ENCODE results near the gene GNG12. TPM values are rescaled to one million over a fixed set of nuclear protein-coding genes. Genes with fewer than 3 reads are reported as not detected.

Gene GNG12
- total and polyA plus RNA-seq, 2 donors from 2014 or later: 46.1 to 89.3 TPM

- intact Hi-C loops (cut with DNase I): loop anchor here (10.0 kb wide), 2 partner anchors 66 to 216 kb away; partner anchors contain the start of gene GADD45A
- TF ChIP-seq CTCF (IDR thresholded peaks at IDR 0.05; ENCODE audit: borderline replicate concordance, extremely low read depth, insufficient read depth): no peak
- Histone ChIP-seq H3K9ac (ENCODE audit: low read length in 3 of 3) (peak overlapping the region in 1 of 3 donors; percentile 38), H3K27ac (ENCODE audit: low read depth in 2 of 2, low read length in 2 of 2) (peak overlapping the region; percentile 79 to 91), H3K9me3 (ENCODE audit: control insufficient read depth in 2 of 3, insufficient read depth in 1 of 3, low read length in 3 of 3) (no peaks in the 10 kb centered on the region), H3K4me3 (ENCODE audit: low read length in 3 of 3) (no peak overlapping the region), H3K36me3 (ENCODE audit: control insufficient read depth in 2 of 3, insufficient read depth in 3 of 3, low read length in 3 of 3) (no peaks in the 10 kb centered on the region), H3K27me3 (ENCODE audit: control insufficient read depth, insufficient read depth, low read length) (no peaks in the 10 kb centered on the region), H3K4me1 (ENCODE audit: control insufficient read depth in 2 of 3, insufficient read depth in 2 of 3, low read depth in 1 of 3, low read length in 3 of 3) (peaks cover 0 to 47% (median 33%) of the 10 kb centered on the region in 3 donors)
- DNase-seq (no peak), FAIRE-seq (no peak)
These were observed 82.6 kb downstream of the GNG12 start for GRCh38 chr1:67750691-67751054.

GRCh38 chr1:67749844-67750690, 83.2 kb downstream of the GNG12 start:
- intact Hi-C loops (cut with DNase I): loop anchor here (10.0 kb wide), 2 partner anchors 65 to 215 kb away; partner anchors contain the start of gene GADD45A
- peaks cover 0 to 47% (median 33%) of the 10 kb centered on the region in 3 donors for H3K4me1 ChIP-seq (ENCODE audit: control insufficient read depth in 2 of 3, insufficient read depth in 2 of 3, low read depth in 1 of 3, low read length in 3 of 3)

DNA sequence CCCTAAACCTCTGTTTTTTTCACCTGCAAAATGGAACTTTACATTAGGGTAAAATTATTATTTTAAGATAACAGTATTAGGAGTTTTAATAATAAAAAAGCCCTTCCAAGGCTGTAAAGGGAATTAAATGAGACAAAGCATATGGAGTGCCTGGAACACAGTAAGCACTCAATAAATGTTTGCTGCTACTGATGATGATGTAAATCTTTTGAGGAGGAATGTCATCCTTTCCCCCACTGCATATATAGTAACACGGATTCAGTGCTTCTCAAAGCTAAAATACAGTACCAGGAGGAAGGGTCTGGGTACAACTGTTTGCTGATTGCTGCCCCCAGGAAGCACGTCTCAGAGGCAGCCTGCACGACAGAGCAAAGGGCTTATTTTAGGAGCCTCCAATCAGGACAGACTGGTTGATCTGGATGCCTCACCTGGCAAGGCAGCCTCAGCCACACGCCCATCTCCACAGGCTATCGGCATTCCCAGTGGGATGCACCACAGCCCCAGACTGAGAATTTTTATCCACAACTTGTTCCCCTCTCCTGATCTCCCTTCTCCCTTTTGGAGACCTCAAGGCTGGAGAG, 83.9 kb downstream of the GNG12 start:
- Histone ChIP-seq H3K27ac (ENCODE audit: low read depth in 2 of 2, low read length in 2 of 2) (peak overlapping the region; percentile 79 to 91), H3K4me1 (ENCODE audit: control insufficient read depth in 2 of 3, insufficient read depth in 2 of 3, low read depth in 1 of 3, low read length in 3 of 3) (peaks cover 0 to 47% (median 30%) of the 10 kb centered on the region in 3 donors), H3K9me3 (ENCODE audit: control insufficient read depth in 2 of 3, insufficient read depth in 1 of 3, low read length in 3 of 3) (no peaks in the 10 kb centered on the region), H3K9ac (ENCODE audit: low read length in 3 of 3) (peak overlapping the region in 2 of 3 donors; percentile 35 to 38), H3K4me3 (ENCODE audit: low read length in 3 of 3) (peak overlapping the region in 2 of 3 donors; percentile 44 to 47), H3K36me3 (ENCODE audit: control insufficient read depth in 2 of 3, insufficient read depth in 3 of 3, low read length in 3 of 3) (no peaks in the 10 kb centered on the region), H3K27me3 (ENCODE audit: control insufficient read depth, insufficient read depth, low read length) (no peaks in the 10 kb centered on the region)
- no peak for DNase-seq
- TF ChIP-seq CTCF (IDR thresholded peaks at IDR 0.05; ENCODE audit: borderline replicate concordance, extremely low read depth, insufficient read depth): no peak
- intact Hi-C loops (cut with DNase I): no loop called here
- FAIRE-seq: no peak

More at GRCh38 chr1:67749844-67750690, 83.2 kb downstream of the GNG12 start:
- FAIRE-seq (no peak), DNase-seq (peak in 3 of 5 donors; percentile 40 to 69 (median 60))
- Histone ChIP-seq H3K9ac (ENCODE audit: low read length in 3 of 3) (peak overlapping the region in 1 of 3 donors; percentile 38), H3K36me3 (ENCODE audit: control insufficient read depth in 2 of 3, insufficient read depth in 3 of 3, low read length in 3 of 3) (no peaks in the 10 kb centered on the region), H3K27ac (ENCODE audit: low read depth in 2 of 2, low read length in 2 of 2) (peak overlapping the region; percentile 79 to 91), H3K4me3 (ENCODE audit: low read length in 3 of 3) (no peak overlapping the region), H3K9me3 (ENCODE audit: control insufficient read depth in 2 of 3, insufficient read depth in 1 of 3, low read length in 3 of 3) (no peaks in the 10 kb centered on the region), H3K27me3 (ENCODE audit: control insufficient read depth, insufficient read depth, low read length) (no peaks in the 10 kb centered on the region)
- TF ChIP-seq CTCF (IDR thresholded peaks at IDR 0.05; ENCODE audit: borderline replicate concordance, extremely low read depth, insufficient read depth): no peak
